Right atrium auricular region (tissue), 2 donors: ENCODE data around the gene FGD6. TPM values are rescaled to one million over a fixed set of nuclear protein-coding genes. Genes with fewer than 3 reads are reported as not detected.
A peak's percentile ranks its signal among the peaks of the same experiment; 100 is the strongest.

ENCODE experiments used
- DNase-seq: peaks from one replicate; pipeline ENCODE4 v3.0.0-alpha.2; 2019; ENCODE audit warnings: low spot score
- H3K27ac ChIP-seq, 2 donors: fragments of 200-600 bp; sonication (generic); 1 replicate in 1 of 2; 2 replicates in 1 of 2; pipeline ENCODE4 v1.5.1; 2016 to 2019
- H3K27me3 ChIP-seq, 2 donors: fragments of 200-600 bp; sonication (generic); one replicate each; pipeline versions ENCODE4 v1.5.1 to v1.6.0; 2017 to 2019
- H3K36me3 ChIP-seq: fragments of 200-600 bp; sonication (generic); one replicate; pipeline ENCODE4 v1.5.1; 2016
- H3K4me1 ChIP-seq, 2 donors: fragments of 200-600 bp; sonication (generic); one replicate each; pipeline versions ENCODE4 v1.5.1 to v1.6.0; 2017 to 2019
- H3K4me3 ChIP-seq, 2 donors: fragments of 200-600 bp; sonication (generic); 1 replicate in 1 of 2; 2 replicates in 1 of 2; pipeline ENCODE4 v1.5.1; 2017 to 2019; ENCODE audit warnings: mild to moderate bottlenecking in 1 of 2, moderate library complexity in 1 of 2
- H3K9me3 ChIP-seq, 2 donors: fragments of 200-600 bp; sonication (generic); one replicate each; pipeline ENCODE4 v1.5.1; 2019
- CTCF ChIP-seq, 2 donors: fragments of 200-600 bp; sonication (generic); IDR thresholded peaks; one replicate each; pipeline ENCODE4 v1.5.1; 2019; ENCODE audit warnings: antibody characterized with exemption in 2 of 2
- total RNA-seq, 2 donors: library from RNA; depleted of rRNA; stranded (reverse); fragments of >200 nt; gene quantifications; one replicate each; pipeline ENCODE4 v1.1.0, GENCODE V29; 2016

The FGD6 gene
- total RNA-seq, 2 donors from 2014 or later = 15.8 to 16.9 TPM

GRCh38 chr12:95231190-95231589 lies 13.9 kb upstream of the FGD6 start:
- peak overlapping the region in 1 of 2 donors; percentile 5 for H3K27ac ChIP-seq
- H3K36me3 ChIP-seq = no peaks in the 10 kb centered on the region
- no peak for DNase-seq
- H3K27me3 ChIP-seq = no peaks in the 10 kb centered on the region
- H3K4me3 ChIP-seq = no peak overlapping the region
- no peaks in the 10 kb centered on the region for H3K9me3 ChIP-seq
- H3K4me1 ChIP-seq = peaks cover 0 to 30% of the 10 kb centered on the region in 2 donors
- no peak for TF ChIP-seq CTCF (IDR thresholded peaks at IDR 0.05)

GRCh38 chr12:95230313-95230712 lies 13.0 kb upstream of the FGD6 start:
- Histone ChIP-seq H3K36me3 (no peaks in the 10 kb centered on the region), H3K4me3 (no peak overlapping the region), H3K27me3 (no peaks in the 10 kb centered on the region), H3K9me3 (no peaks in the 10 kb centered on the region), H3K27ac (no peak overlapping the region), H3K4me1 (peaks cover 0 to 30% of the 10 kb centered on the region in 2 donors)
- DNase-seq = no peak
- TF ChIP-seq CTCF (IDR thresholded peaks at IDR 0.05) = no peak

GRCh38 chr12:95229636-95230035 lies 12.4 kb upstream of the FGD6 start:
- TF ChIP-seq CTCF (IDR thresholded peaks at IDR 0.05) = no peak
- Histone ChIP-seq H3K27ac (no peak overlapping the region), H3K4me1 (peaks cover 0 to 34% of the 10 kb centered on the region in 2 donors)

GRCh38 chr12:95228617-95229016 lies 11.3 kb upstream of the FGD6 start:
- Histone ChIP-seq H3K9me3 (no peaks in the 10 kb centered on the region), H3K4me3 (no peak overlapping the region), H3K4me1 (peaks cover 0 to 41% of the 10 kb centered on the region in 2 donors), H3K27me3 (no peaks in the 10 kb centered on the region), H3K27ac (no peak overlapping the region), H3K36me3 (peaks cover 7% of the 10 kb centered on the region)
- no peak for DNase-seq
- no peak for TF ChIP-seq CTCF (IDR thresholded peaks at IDR 0.05)

More at GRCh38 chr12:95229636-95230035, 12.4 kb upstream of the FGD6 start:
- Histone ChIP-seq H3K4me3 (no peak overlapping the region), H3K36me3 (peaks cover 3% of the 10 kb centered on the region), H3K9me3 (no peaks in the 10 kb centered on the region), H3K27me3 (no peaks in the 10 kb centered on the region)
- no peak for DNase-seq

- H3K27ac ChIP-seq = no peak overlapping the region
- no peaks in the 10 kb centered on the region for H3K9me3 ChIP-seq
- no peaks in the 10 kb centered on the region for H3K27me3 ChIP-seq
- no peak for DNase-seq
- peaks cover 7% of the 10 kb centered on the region for H3K36me3 ChIP-seq
- H3K4me3 ChIP-seq = no peak overlapping the region
- peaks cover 0 to 48% of the 10 kb centered on the region in 2 donors for H3K4me1 ChIP-seq
- no peak for TF ChIP-seq CTCF (IDR thresholded peaks at IDR 0.05)
Observed at GRCh38 chr12:95227818-95228356, 10.6 kb upstream of the FGD6 start.

- no peaks in the 10 kb centered on the region for H3K9me3 ChIP-seq
- no peaks in the 10 kb centered on the region for H3K27me3 ChIP-seq
- no peak for DNase-seq
- H3K4me3 ChIP-seq = no peak overlapping the region
- peaks cover 7% of the 10 kb centered on the region for H3K36me3 ChIP-seq
- H3K27ac ChIP-seq = no peak overlapping the region
- H3K4me1 ChIP-seq = peaks cover 0 to 50% of the 10 kb centered on the region in 2 donors
- TF ChIP-seq CTCF (IDR thresholded peaks at IDR 0.05) = no peak
Observed at GRCh38 chr12:95225645-95226212, 8.5 kb upstream of the FGD6 start.
